Bronchial epithelial cell (primary cell): ENCODE measurements around the gene TSPEAR. TPM values are rescaled to one million over a fixed set of nuclear protein-coding genes. Genes with fewer than 3 reads are reported as not detected.
"Not testable (repeated sequence)": the region's sequence is repeated elsewhere in the genome, so short reads cannot be mapped to it uniquely, and the experiment has no call there.

Experiments
- DNase-seq: peaks from one replicate; pipeline ENCODE4 v3.0.0-alpha.2; 2010; ENCODE audit warnings: low read depth
- FAIRE-seq: peaks from 2 replicates; lab custom pipeline; 2011; peaks lifted over from hg19 to GRCh38; lab: Jason Lieb, UNC
- H3K27me3 ChIP-seq: 2 replicates; pipeline ENCODE4 v1.5.1; 2011; ENCODE audit warnings: low read length; ENCODE audit not compliant: control insufficient read depth, insufficient read depth
- H3K36me3 ChIP-seq: 2 replicates; pipeline ENCODE4 v1.5.1; 2011; ENCODE audit warnings: low read length; ENCODE audit not compliant: control insufficient read depth, insufficient read depth
- H3K4me3 ChIP-seq: 2 replicates; pipeline ENCODE4 v1.5.1; 2011; ENCODE audit warnings: mild to moderate bottlenecking, low read depth, low read length, control low read depth
- total RNA-seq: library from RNA; depleted of rRNA; stranded (reverse); fragments of >200 nt; gene quantifications from 2 replicates; pipeline ENCODE4 v1.2.1, GENCODE V29; 2014
- TF ChIP-seq, protein P1 (sequence below): IDR thresholded peaks from 2 replicates; pipeline ENCODE4 v1.5.1; 2011; ENCODE audit warnings: mild to moderate bottlenecking, moderate library complexity, low read length, control low read depth, inconsistent platforms; ENCODE audit not compliant: insufficient read depth, severe bottlenecking

The TSPEAR gene
- total RNA-seq, 1 donor from 2014 or later, result not detected

DNA sequence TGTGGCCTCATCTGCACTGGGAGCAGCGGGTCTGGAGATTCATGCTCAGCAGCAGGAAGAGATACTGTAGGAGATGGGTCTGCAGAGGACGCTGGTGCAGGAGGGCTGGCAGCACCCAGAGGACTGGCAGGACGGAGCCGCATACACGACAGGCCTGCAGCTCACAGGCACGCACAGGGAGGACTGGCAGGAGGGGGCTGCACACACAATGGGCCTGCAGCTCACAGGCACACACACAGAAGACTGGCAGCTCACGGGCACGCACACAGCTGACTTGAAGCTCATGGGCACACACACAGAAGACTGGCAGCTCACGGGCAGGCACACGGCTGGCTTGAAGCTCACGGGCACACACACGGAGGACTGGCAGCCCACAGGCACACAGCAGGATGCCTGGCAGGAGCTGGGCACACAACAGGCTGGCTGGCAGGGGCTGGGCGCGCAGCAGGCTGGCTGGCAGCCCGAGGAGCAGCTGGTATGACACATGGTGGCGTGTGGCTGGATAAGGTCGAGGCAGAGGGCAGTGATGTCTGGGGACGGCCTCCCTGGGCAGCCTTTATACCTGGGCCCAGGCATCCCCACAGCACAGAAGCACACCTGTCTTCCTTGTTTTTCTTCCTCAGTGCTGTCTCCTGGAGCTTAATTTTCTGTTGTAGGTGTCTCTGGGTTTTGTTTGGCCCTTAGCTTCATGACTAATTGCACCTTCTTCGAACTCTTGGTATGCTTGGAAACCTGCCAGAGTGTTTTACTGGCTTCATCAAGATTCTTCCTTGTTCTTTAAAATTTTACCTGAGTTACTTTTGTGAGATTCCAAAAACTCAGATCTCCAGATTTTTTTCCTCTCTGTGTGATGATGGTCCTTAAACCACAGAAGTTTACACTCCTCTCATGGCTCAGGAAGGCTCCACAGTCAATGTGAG, 44.7 kb downstream of the TSPEAR start, which contains the start of gene KRTAP12-2:
Gene KRTAP12-2 (minus strand): TSS at position 527 of the 920 bp plus-strand sequence. CDS start 41 bp downstream, at position 486.
- Histone ChIP-seq H3K36me3 (no peaks in the 10 kb centered on the region), H3K27me3 (no peaks in the 10 kb centered on the region), H3K4me3 (no peak within 1 kb of the TSS)
- peak; percentile 0 for DNase-seq
- TF ChIP-seq, protein P1, sequence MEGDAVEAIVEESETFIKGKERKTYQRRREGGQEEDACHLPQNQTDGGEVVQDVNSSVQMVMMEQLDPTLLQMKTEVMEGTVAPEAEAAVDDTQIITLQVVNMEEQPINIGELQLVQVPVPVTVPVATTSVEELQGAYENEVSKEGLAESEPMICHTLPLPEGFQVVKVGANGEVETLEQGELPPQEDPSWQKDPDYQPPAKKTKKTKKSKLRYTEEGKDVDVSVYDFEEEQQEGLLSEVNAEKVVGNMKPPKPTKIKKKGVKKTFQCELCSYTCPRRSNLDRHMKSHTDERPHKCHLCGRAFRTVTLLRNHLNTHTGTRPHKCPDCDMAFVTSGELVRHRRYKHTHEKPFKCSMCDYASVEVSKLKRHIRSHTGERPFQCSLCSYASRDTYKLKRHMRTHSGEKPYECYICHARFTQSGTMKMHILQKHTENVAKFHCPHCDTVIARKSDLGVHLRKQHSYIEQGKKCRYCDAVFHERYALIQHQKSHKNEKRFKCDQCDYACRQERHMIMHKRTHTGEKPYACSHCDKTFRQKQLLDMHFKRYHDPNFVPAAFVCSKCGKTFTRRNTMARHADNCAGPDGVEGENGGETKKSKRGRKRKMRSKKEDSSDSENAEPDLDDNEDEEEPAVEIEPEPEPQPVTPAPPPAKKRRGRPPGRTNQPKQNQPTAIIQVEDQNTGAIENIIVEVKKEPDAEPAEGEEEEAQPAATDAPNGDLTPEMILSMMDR, result no peak
- FAIRE-seq, result no peak

DNA sequence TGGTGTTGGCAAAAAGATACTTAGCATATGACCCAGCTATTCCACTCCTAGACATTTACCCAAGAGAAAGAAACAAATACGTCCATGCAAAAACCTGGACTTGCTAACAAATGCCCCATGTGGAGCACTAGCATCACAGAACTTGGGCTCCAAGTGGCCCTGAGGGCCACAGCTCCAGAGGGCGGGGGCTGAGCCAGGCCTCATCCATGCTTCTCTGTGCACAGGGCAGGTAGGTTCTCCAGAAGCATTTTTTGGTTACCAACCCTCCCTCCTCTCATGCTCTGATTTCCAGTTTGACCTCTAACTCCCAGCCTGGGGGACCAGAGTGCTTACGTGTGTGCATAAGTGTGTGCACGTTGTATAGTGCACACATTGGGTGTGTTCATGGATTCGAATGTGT, 46.7 kb downstream of the TSPEAR start:
- no peaks in the 10 kb centered on the region for H3K27me3 ChIP-seq
- FAIRE-seq, result no peak
- DNase-seq, result no peak
- no peaks in the 10 kb centered on the region for H3K36me3 ChIP-seq
- no peak overlapping the region for H3K4me3 ChIP-seq
- TF ChIP-seq, protein P1, result no peak

DNA sequence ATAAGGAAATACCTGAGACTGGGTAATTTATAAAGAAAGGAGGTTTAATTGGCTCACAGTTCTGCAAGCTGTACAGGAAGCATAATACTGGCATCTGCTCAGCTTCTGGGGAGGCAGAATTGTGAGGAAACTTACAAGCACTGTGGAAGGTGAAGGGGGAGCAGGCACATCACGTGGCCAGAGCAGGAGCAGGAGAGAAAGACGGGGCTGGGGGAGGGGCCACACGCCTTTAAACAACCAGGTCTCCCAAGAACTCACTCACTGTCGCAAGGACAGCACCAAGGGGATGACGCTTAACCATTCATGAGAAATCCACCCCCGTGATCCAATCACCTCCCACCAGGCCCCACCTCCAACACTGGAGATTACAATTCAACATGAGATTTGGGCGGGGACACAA, 49.8 kb downstream of the TSPEAR start:
- DNase-seq, H3K4me3 ChIP-seq, H3K36me3 ChIP-seq, H3K27me3 ChIP-seq, FAIRE-seq: not testable (repeated sequence)

DNA sequence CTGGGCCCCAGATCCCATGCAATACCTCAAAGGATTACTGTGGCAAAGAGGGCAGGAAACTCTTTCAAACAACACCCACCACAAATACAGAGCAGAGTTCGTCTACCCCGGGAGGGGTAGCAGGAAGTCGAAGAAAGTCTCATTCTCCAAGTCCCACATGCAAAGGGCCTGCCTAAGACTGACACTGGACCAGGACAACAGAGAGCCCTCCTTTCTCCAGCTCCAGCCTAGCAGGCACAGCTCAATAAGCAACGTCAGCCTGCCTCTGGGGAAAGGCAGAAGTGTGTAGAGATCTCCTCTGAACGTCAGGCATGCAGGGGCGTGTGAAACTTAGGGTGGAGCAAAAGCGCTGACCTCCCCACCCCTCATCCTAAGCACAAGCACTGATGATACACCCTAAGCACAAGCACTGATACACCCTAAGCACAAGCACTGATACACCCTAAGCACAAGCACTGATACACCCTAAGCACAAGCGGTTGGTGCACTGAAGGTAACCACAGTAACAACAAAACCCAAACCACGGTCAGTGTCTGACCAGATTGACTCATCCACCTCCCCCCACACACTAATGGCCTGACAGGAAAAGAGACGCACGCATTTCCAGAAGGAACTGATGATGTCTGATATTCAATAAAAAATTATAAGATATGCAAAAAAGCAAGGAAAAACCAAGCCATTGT, 52.3 kb downstream of the TSPEAR start:
- TF ChIP-seq, protein P1, result no peak
- FAIRE-seq (no peak), DNase-seq (no peak)
- H3K27me3 ChIP-seq, result no peaks in the 10 kb centered on the region
- H3K4me3 ChIP-seq, result no peak overlapping the region
- no peaks in the 10 kb centered on the region for H3K36me3 ChIP-seq

DNA sequence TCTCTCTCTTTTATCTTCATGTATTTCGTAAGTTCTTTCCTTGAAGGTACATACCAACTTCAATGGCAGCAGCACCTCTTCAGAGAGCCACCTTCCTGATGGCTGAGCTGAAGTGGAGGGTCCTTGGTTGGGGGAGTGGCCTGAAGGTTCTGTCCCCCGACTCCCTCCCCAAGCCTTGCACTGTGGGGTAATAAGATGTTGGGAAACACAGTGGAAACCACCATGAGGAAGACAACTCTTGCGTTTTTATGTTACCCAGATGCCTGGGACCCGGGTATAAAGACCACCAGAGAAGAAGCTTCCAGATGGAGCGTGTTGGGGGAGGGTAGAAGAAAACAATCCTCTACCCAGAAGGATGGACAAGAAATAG, 52.8 kb downstream of the TSPEAR start:
- FAIRE-seq (no peak), DNase-seq (no peak)
- no peaks in the 10 kb centered on the region for H3K36me3 ChIP-seq
- TF ChIP-seq, protein P1, result no peak
- no peaks in the 10 kb centered on the region for H3K27me3 ChIP-seq
- H3K4me3 ChIP-seq, result no peak overlapping the region
